Lower leg skin (tissue), 3 donors: Measurements from ENCODE around the gene THUMPD2.
"Not testable (repeated sequence)": the region's sequence is repeated elsewhere in the genome, so short reads cannot be mapped to it uniquely, and the experiment has no call there.

Source experiments
- POLR2A ChIP-seq, 2 donors: fragments of 450-650 bp; IDR thresholded peaks; one replicate each; pipeline ENCODE4 v1.6.1; 2016 to 2017; ENCODE audit warnings: antibody characterized with exemption in 2 of 2, mild to moderate bottlenecking in 1 of 2, moderate library complexity in 1 of 2
- TF ChIP-seq, protein P1 (sequence below), 3 donors: fragments of 450-650 bp; IDR thresholded peaks; one replicate each; pipeline ENCODE4 v1.5.1; 2016; ENCODE audit warnings: antibody characterized with exemption in 3 of 3, mild to moderate bottlenecking in 3 of 3, moderate library complexity in 2 of 3

GRCh38 chr2:39728085-39728484, 51.0 kb downstream of the THUMPD2 start:
- TF ChIP-seq, protein P1, sequence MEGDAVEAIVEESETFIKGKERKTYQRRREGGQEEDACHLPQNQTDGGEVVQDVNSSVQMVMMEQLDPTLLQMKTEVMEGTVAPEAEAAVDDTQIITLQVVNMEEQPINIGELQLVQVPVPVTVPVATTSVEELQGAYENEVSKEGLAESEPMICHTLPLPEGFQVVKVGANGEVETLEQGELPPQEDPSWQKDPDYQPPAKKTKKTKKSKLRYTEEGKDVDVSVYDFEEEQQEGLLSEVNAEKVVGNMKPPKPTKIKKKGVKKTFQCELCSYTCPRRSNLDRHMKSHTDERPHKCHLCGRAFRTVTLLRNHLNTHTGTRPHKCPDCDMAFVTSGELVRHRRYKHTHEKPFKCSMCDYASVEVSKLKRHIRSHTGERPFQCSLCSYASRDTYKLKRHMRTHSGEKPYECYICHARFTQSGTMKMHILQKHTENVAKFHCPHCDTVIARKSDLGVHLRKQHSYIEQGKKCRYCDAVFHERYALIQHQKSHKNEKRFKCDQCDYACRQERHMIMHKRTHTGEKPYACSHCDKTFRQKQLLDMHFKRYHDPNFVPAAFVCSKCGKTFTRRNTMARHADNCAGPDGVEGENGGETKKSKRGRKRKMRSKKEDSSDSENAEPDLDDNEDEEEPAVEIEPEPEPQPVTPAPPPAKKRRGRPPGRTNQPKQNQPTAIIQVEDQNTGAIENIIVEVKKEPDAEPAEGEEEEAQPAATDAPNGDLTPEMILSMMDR (IDR thresholded peaks at IDR 0.05): not testable (repeated sequence)
- TF ChIP-seq POLR2A (IDR thresholded peaks at IDR 0.05): not testable (repeated sequence)
